HG02885 (cell line): ENCODE data around the gene SUPT3H.

Experiments
- ATAC-seq: cut with Tn5 transposase; IDR thresholded peaks from one replicate; pipeline ENCODE4 v1.9.1; 2021; ENCODE audit warnings: mild to moderate bottlenecking; ENCODE audit not compliant: unreplicated experiment, poor library complexity

The SUPT3H gene

DNA sequence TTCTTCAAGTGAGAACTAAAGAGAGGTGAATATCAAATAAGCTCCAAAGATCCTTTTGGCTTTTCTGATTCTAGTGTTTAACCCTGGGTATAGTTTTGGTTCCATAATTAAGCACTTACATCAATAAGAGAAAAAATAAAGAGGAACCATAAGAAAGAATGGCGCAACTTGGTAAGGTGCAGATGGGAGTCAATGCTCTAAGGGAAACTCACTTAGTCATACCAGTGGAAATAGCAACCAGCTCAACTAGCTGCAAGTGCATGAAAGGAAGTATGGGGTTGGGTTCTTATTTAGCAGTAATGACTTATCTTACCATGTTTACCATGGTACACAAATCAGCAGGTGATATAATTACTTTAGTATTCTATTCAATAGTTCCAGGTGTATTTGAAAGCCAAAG is 346.1 kb downstream of the SUPT3H start:
- ATAC-seq, result no peak

DNA sequence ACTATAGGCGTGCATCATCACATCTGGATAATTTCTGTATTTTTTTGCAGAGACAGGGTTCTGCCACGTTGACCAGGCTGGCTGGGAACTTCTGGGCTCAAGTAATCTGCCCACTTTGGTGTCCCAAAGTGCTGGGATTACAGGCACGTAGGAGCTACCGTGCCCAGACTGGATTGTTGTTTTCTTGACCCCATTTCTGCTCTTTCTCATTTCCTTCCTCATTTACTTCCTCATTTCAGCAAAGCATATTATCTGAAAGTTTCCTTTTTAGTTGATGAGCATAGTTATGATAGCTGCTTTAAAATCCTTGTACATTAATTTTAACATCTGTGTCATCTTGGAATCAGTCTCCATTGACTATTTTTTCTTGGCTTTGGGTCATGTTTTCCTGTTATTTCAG is 350.6 kb downstream of the SUPT3H start:
- no peak for ATAC-seq

DNA sequence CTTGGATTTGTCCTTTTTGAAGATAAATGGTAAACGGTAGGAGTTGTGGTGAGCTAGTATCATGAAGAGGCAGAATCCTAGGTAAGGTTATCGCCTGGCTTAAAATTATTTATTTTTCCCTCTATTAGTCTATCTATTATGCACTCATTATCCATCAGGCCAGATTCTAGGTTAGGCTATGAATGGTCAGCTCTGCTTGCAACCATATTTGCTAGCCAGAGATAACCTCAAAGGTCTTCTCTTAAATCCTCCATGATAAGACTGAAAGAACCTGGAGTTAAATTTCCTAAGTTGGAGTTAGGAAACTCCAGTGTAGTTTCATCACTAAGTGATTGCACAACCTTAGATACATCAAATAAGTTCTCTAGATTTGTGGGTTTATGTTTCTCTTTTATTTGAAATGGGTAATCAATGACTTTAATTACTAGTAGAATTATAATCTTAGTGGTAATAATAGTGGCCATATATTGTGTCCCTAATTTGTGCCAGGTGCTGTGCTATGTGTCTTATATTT is 351.7 kb downstream of the SUPT3H start:
- no peak for ATAC-seq

DNA sequence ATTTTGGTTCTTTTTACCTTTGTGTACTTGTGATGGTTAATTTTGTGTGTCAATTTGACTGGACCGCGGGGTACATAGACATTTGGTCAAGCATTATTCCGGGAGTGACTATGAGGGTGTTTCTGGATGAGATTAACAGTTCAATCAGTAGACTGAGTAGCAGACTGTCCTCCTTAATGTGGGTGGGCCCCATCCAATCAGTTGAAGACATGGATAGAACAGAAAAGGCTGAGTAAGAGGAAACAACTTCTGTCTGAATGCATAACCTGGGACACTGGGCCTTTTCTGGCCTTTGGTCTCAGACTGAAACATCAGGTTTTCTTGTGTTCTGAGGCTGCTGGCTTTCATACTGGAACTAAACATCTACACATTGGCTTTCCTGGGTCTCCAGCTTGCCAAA is 353.1 kb downstream of the SUPT3H start:
- ATAC-seq, result no peak

DNA sequence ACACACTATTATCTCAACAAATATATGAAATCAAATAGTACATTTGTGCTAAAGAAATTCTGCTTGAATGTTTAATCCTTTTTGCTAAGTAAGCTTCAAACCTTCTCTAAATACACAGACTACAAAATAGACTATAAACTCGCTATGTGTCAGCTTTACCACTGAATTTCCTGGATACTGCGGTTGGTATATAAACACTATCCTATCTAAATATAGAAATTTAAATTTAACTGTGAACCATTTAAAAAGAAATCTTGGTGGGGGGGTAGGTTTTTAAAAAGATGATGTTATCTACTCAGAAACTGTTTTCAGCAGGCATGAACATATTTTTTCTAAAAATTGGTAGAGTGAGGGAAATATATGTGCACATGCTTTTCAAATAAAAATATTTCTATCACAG is 356.1 kb downstream of the SUPT3H start:
- ATAC-seq, result no peak

DNA sequence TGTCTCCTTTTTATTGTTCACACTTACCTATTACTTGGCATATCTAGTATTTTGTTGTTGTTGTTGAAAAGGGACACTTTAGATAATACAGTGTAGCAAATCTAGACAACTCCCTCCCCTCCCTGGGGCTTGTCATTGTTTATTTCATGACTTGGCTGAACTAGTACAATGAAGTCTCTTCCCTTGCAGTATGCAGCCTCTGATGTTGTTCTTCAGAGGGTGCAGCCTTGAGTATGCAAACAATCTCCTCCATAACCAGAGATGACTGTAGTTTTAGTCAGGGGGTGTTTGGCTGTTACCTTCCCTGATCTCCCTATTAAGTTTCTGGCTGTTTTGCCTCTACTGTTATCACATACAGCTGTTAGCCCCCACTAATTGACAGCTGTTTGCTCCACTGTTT is 365.0 kb downstream of the SUPT3H start:
- ATAC-seq, result no peak

DNA sequence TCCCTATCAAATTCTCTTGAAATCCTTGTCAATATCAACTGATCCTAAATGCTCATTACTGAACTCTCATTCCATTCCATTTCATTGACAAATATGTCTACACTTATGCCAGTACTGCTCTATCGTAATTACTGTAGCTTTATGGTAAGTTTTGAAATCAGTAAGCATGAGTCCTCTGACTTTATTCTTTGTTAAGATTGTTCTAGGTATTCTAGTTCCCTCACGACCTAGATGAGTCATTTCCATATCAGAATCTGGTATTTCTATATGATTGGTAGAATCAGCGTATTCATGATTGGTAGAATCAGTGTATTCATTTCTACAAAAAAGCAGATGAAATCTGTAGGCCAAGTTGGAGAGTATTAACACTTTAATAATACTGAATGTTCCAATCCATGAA is 368.2 kb downstream of the SUPT3H start:
- ATAC-seq, result peak; percentile 70

DNA sequence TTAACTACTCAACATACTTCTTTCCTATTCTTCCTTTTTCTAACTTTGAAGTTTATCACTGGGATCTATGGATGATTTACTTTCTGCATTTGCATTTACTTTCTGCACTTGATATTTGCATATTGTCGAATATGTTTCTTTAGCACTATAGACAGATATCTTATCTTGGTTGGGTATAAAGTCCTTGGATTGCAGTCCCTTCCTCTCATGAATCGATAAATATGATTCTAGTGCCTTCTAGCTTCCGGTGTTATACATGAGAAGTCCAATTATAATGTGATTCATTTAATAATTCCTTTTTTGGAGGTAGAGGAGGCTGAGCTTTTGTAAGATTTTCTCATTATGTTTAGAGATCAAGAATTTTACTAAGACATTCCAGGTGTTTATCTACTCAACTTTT is 370.8 kb downstream of the SUPT3H start:
- no peak for ATAC-seq

DNA sequence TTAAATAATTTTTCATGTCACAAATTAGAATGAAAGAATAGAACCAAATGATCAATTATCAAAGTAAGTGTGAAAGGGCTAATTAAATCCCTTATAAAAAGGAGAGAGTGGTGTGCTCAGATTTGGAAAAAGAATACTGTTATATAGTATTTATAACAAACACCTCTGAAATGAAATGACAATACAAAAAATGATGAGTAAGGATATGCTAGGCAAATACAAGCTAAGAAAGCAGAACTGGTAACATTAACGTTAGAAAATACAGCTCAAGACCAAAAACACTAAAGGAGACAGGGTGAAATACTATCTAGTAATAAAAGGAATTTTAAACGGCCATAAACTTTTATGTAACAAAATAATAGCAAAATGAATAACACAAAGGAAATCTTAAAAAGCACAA is 373.8 kb downstream of the SUPT3H start:
- no peak for ATAC-seq

DNA sequence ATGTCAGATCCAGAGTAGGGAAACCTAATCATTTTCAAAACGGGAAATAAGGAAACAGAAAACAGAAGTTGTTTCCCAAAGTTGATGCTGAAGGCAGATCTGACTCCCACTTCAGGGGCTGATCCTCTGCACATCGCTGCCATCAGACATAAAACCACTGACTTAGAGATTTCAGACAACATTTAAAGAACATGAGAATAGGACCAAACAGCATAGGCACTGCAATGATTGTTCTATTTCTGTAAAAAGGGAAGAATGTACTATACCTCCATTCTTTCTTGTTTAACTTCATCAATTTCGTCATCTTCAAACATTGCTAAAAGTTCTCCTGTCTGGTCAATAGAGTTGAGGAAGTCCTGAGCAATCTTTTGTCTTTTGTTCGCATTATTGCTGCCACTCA is 374.3 kb downstream of the SUPT3H start:
- no peak for ATAC-seq

DNA sequence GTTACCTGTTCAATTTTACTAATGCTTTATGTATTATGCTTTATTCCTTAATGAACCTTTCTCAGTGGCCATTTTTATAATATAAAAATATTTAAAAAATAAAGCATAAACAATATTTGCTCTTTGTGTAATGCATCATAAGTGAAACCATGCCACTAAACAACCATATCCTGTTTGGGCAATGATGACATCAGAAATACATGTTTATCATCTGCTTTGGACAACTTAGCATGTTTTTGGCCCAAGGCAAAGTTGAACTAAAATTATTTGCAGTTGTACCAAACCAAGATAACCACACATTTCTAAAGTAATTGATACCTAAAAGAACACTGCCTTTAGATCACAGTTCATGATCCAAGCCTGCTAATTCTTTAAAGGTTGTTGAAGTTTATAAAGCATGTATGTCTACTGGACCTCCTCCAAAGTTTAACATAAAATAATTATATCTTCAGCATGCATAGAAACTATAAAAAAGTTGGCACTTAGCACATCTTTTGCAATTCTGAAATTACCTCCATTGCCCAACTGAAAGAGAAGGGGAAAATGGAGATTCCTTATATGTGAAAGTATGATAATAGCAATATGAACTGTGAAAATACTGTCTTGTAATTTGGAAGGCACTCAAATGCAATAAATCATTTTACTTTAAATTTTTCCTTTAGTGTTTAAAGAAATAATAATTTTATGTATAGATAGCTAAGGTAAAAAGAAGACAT is 375.2 kb downstream of the SUPT3H start:
- ATAC-seq, result no peak

DNA sequence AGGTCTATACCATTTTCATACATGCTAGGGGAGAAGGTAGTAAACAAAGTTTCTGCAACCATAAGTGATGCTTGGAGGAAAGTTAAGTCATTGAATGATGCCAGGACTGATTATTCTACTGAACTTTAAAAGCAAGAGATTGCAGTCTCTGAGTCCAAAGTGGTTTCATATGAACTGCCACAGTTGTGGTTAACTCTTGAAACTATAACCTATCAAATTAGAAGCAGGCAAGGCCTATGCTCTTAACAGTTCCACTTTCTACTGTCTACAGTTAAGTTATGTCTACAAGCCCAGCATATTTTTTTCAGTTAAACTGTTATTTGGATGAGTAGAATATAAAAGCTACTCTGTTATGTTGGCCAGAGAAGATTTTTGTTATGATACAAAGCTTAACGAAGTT is 376.1 kb downstream of the SUPT3H start:
- peak; percentile 95 for ATAC-seq

DNA sequence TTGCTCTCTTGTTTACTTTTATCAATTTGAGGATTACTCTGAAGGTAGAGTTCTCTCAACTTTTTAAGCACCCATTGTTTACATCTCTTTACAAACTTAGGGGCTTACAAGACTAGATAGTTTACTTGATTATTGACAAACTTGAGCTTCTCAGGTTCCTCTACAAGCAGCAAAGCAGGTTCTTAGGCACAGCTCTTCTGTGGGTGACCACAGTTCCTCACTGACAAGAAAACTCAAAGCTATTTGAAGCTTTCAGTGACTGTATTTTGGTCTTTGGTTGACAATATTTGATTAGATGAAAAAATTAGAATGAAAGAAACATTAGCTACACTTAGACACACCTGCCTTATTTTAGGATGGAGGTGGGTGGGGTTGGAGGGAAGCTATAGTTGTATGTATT is 376.9 kb downstream of the SUPT3H start:
- no peak for ATAC-seq

DNA sequence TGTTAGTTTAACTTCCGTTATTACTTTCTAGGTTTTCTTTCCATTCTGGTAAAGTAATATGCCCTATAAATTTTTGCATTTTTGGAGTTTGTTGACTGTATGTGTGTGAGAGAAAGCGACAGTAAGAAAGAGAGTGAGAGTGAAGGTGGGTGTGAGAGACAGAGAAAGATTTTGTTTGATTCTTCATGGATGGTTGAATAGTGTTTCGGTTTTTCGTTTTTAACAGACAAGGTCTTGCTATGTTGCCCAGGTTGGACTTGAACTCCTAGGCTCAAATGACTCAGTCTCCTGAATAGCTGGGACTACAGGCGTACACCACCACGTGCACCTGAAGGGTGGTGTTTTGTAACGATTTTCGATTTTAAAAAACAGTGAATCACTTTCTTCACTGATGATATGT is 378.7 kb downstream of the SUPT3H start:
- peak; percentile 67 for ATAC-seq

DNA sequence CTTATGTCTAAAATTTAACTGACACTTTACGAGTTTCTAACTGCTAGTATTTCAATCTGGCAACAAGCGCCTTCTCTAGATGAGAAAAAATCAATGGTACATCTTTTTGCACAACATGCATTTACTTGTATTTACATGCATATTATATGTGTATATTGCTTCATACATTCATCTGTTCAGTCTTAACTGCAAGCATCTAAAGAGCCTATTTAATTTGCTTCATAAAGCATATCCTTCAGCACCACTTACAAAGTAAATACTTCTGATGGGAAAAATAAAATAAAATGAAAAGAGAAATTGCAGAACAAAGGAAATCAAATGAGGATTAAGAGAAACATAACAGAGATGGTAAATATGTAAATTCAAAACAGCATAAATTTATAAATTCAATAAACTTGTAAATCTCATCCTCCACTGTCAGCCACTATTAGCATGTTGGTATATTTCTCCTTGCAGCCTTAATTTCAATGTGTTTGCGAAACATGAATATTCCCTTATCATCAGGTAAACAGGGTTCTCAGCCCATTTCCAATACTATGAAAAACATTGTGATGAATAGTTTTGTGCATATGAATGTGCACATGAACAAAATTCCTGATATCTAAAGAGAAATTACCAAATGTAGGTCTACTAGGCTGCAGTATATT is 382.1 kb downstream of the SUPT3H start:
- no peak for ATAC-seq

DNA sequence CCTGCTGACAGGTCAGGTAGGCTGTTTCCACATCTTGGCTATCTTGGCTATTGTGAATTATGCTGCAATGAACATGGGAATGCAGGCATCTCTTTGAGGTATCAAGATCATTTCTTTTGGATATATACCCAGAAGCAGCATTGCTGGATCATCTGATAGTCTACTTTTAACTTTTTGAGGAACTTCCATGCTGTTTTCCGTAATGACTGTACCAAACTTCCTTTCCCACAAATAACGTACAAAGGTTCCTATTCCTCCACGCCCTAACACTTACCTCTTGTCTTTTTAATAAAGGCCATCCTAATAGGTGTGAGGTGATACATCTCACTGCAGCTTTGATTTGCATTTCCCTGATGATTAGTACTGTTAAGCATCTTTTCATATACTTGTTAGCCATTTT is 388.3 kb downstream of the SUPT3H start:
- ATAC-seq, result no peak

DNA sequence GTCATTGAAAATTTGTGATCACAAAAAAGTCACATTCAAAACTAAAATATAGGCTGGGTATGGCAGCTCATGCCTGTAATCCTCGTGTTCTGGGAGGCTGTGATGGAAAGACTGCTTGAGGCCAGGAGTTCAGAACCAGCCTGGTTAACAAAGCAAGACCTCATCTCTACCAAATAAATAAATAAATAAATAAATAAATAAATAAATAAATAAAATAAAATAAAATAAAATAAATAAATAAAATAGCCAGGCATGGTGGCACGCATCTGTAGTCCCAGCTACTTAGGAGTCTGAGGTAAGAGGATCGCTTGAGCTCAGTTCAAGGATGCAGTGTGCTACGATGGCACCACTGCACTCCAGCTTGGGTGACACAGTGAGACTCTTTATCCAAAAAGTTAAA is 392.7 kb downstream of the SUPT3H start:
- ATAC-seq, result no peak

DNA sequence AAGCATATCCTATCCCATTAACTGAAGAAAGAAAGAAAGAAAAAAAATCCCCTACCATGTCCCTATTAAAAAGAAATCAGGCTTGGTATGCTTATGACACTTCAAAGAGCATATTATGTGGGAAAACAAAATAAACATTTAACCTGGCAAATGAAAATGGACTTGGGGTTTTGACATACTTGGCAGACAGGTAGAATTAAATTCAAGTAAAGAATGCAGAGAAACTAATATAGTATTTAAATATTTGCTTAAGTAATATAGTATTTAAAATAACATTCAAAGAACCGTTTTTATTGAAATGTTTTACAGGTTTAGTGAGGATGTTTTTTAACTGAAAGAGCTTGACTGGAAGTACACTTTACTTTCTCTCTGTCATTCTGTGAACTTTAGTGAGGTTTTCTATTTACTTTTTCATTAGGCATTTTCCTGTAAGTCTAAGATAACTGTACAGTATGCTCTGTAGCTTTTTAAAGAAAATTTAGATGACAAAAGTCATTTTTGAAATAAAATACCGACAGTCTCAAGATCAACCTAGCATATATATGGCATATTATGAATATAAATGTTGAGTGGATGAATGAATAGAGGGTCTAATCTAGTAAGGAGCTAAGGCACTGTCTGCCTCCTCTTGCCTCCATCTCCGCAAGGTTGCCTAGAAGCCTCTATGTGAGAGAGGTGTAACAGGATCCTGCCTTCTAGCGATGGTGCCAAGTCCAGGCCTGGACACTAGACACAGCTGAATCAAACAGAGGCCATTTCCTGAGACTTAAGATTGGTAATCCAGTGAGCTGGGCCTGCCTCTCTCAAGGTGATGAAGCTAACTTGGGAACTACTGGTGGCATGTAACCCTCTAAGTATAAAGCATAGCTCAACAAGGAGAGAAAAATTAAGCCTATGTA is 394.0 kb downstream of the SUPT3H start:
- ATAC-seq, result no peak

DNA sequence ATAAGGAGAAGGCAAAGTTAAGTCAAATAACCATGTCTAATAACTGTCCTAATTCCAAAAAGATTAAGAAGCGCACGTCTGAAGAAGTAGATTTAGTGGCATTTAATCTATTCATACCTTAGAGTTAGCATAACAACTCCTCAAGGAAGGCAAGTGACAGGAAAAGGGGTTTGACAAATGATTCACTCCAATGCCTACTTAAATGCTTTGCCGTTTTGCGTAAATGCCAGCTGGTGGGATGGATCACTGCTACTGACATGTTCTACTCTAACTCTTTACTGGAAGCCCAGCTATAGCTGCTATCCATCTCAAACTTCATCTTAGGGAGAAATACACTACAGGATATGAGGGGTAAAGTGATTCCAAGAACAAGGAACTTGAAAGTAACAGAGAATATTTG is 396.9 kb downstream of the SUPT3H start:
- ATAC-seq, result no peak

DNA sequence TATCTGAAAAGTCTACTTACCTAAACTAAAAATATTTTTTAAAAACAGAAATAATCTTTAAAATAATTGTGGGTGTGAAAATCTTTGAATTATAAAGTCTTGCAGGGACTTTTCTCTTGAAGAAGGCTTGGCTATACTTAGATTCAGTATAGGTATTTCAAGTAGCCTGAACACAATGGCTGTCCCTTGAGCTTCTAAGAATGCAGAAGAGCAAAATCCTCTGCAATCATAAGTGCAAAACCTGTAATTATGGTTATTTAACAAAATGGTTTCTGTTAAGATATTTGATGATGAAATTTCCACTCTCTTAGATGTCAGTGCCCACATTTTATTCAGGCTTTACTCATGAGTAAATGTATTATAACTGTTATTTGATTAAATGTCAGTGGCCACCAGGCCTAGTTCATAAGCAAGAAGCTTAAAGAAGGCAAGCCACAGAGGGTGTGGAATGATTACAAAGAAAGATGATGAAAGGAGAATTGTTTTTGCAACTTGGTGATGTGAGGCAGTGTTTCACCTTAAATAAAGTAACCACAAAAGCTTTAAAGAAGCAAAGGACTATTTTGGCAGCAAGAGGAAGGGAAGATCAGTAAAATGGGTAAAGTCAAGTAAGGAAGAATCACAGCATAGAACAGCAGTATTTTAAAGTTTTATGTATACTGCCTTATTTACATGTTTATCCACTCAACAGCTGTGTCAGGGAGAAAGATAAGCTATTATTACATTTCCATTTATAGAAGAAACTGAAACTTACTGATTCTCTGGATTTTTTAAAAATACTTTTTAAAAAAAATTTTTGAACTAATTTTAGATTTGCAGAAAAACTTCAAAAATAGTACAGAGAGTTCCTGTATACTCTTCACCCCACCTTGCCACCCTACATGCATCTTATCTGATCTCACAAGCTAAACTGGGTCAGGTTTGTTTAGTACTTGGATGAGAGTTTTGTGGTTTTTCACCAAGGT is 400.8 kb downstream of the SUPT3H start:
- peak; percentile 57 for ATAC-seq
